Astrocyte of the cerebellum (primary cell): ENCODE results near the gene INPP5D.

Experiments
- DNase-seq: peaks from one replicate; pipeline ENCODE4 v3.0.0-alpha.2; 2011; ENCODE audit warnings: low read depth
- H3K4me3 ChIP-seq: 2 replicates; pipeline ENCODE4 v1.5.1; 2011; ENCODE audit warnings: mild to moderate bottlenecking, low read depth, low read length, moderate library complexity
- in situ Hi-C: cut with HindIII; loops from 2 replicates; pipeline ENCODE4 v1.10.0; 2017; ENCODE audit warnings: low sequenced_read_pairs
- TF ChIP-seq, protein P1 (sequence below): IDR thresholded peaks from 2 replicates; pipeline ENCODE4 v1.5.1; 2012; ENCODE audit warnings: low read length, low read depth, moderate library complexity, mild to moderate bottlenecking; ENCODE audit errors: missing control alignments

Gene INPP5D

DNA sequence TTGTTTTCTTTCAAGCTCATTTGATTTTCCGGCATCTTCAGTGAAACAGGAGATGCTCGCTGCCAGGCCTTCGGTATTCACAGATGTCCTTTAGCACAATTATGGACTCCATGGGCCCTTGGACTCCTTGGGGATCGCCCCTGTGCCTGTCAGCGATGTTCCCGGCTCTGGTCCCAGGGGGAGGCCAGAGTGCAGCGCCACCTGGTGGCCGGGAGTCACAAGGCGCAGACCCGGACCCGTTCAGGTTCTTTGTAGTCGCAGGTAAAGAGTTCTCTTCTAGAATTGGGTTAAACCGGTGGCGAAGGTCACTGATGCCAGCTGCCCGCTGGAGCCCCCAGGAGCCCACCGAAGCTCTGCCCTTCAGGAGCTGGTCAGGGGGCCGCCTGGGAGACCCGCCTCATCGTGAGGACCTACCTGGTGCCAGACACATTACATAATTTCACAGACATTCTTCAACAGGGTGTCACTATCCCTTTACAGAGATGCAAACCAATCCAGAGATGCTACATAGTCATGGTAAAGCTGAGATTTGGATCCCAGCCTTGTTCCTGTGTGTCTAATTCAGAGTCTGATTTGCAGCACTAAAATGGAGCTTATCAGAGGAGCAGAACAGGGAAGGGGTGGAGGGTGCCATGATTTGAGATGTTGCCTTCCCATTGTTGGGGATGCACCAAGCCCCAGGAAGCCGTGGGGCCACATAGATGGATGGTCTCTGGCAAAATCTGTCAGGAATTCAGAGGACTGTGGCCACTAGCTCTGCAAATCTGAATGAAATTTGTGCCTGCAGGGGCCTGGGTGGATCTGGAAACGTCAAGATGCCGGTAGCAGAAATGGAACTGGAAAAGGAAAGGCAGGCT lies 6.0 kb upstream of the INPP5D start:
- TF ChIP-seq, protein P1, sequence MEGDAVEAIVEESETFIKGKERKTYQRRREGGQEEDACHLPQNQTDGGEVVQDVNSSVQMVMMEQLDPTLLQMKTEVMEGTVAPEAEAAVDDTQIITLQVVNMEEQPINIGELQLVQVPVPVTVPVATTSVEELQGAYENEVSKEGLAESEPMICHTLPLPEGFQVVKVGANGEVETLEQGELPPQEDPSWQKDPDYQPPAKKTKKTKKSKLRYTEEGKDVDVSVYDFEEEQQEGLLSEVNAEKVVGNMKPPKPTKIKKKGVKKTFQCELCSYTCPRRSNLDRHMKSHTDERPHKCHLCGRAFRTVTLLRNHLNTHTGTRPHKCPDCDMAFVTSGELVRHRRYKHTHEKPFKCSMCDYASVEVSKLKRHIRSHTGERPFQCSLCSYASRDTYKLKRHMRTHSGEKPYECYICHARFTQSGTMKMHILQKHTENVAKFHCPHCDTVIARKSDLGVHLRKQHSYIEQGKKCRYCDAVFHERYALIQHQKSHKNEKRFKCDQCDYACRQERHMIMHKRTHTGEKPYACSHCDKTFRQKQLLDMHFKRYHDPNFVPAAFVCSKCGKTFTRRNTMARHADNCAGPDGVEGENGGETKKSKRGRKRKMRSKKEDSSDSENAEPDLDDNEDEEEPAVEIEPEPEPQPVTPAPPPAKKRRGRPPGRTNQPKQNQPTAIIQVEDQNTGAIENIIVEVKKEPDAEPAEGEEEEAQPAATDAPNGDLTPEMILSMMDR: peak; percentile 89
- H3K4me3 ChIP-seq: no peak overlapping the region
- in situ Hi-C loops: no loop called here
- no peak for DNase-seq

DNA sequence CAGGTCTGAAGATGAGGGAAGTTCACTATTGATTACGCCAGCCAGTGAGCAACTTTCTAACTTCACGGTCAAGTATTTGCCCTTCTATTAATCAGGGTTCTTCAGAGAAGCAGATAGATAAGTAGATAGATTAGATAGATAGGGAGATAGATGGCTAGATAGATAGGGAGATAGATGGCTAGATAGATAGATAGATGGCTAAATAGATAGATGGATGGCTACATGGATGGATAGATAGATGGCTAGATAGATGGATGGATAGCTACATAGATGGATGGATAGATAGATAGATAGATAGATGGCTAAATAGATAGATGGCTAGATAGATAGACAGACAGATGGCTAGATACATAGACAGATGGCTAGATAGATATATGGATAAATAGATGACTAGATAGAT lies 4.8 kb upstream of the INPP5D start:
- in situ Hi-C loops: no loop called here
- TF ChIP-seq, protein P1: no peak
- no peak overlapping the region for H3K4me3 ChIP-seq
- DNase-seq: no peak

DNA sequence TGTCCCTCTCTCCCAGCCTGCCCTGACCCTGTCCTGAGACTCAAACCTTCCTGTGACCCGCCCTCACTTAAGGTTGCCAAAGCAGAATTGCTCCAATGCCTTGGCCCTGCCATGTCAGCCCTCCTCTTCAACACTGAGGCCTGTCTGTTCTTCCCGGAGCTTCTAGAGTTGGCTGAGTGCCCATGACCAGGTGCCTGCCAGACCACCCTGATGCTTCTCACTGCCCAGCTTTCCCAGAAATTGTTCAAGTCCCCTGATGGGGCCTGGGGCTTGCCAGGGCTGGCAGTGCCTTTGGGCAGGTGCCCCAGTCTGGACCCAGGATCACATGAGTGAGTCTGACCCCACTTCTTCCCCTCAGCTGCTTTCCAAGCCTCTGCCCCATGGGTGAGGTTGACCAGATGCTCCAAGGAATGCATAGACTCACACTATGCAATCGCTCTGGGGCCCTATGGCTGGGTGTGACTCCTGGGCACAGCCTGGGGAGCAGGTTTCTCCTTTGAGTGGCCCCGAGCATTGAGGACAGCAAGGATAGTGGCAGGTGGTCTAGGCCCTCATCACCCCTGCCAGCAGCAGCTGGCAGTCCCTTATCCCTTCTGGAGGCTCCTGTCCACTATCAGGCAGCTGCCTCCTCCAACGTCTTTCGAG lies 3.1 kb upstream of the INPP5D start:
- no peak for DNase-seq
- H3K4me3 ChIP-seq: no peak overlapping the region
- TF ChIP-seq, protein P1: no peak
- in situ Hi-C loops: no loop called here

DNA sequence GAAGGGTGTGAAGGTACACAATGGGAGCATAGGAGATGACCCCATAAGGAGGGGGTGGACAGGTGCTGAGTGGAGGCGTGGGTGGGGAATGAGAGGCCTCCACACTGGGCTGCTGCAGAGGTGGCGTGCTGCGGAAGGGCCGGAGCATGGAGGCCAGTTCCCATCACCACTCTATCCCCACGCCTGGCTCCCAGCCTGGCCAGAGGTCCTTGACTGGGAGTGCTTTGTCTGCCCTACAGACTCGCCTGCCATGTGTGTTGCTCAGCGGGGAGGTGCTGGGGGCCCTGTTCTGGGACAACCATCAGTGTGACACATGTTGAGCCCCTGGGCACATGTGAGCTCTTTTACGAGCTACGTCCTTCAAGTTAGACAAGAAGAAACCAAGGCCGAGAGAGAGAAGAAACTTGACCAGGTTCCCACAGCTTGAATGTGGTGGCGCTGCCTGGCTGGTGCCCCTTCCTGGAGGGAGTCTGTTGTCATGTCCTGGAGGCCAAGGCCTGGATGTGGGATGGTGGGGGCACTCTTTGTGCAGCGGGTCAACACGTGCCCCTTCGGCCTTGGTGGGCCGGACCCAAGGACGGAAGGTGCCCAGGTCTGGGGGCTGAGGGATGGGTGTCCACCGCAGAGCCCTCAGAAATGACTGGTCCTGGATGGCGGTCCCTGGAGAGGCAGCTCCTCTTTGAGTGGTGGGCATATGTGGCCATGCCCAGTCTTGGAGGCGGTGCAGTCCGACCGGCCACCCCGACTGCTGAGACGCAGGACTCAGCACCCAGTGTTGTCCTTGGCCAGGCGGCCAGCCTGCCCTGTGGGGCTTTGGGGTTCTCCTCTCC lies 1.2 kb upstream of the INPP5D start:
- TF ChIP-seq, protein P1: no peak
- no peak for DNase-seq
- H3K4me3 ChIP-seq: no peak overlapping the region
- in situ Hi-C loops: no loop called here

DNA sequence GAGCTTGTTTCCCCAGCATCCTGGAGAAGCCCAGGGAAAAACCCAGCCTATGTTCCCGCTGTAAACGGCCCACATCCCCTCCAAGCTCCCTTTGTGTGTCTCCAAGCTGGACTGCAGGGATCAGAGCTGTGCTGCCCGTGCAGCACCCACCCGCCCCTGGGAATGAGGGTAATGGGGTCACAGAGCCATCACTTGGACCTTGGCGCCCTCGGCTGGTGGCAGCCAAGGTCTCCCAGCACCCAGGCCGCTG lies 670 bp upstream of the INPP5D start:
- H3K4me3 ChIP-seq: no peak overlapping the region
- in situ Hi-C loops: no loop called here
- TF ChIP-seq, protein P1: no peak
- DNase-seq: no peak

DNA sequence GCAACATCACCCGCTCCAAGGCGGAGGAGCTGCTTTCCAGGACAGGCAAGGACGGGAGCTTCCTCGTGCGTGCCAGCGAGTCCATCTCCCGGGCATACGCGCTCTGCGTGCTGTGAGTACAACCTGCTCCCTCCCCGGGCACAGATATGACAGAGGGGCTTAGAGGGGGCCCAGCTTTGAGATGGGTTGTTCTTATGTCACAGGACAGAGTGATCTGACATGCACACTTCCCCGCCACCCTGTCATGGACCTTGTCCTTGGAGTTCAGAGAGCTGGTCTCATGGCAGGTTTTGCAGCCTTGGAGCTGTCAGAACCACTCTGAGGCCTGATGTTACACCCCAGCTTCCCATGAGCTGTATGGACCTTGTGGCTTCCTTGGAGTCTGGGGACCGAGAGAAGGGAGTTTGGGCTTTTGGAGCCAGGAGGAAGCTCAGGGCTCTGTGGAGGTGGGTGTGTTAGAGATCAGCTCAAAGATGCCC lies 398 bp downstream of the INPP5D start:
- H3K4me3 ChIP-seq: no peak overlapping the region
- DNase-seq: no peak
- in situ Hi-C loops: loop anchor here (5.0 to 10.0 kb wide), 2 partner anchors 56 to 103 kb away; no protein-coding TSS in a partner anchor
- TF ChIP-seq, protein P1: no peak
